T-helper 22 cell (primary cell): Measurements from ENCODE around the gene RNF144A.

Experiments used
- DNase-seq: peaks from one replicate; pipeline ENCODE4 v3.0.0-alpha.2; 2020; ENCODE audit warnings: low read depth

Gene RNF144A

GRCh38 chr2:7045601-7046590 lies 128.7 kb downstream of the RNF144A start:
- no peak for DNase-seq

GRCh38 chr2:7047661-7048060 lies 130.4 kb downstream of the RNF144A start:
- no peak for DNase-seq

GRCh38 chr2:7048762-7049294 lies 131.6 kb downstream of the RNF144A start:
- no peak for DNase-seq

- no peak for DNase-seq
Observed at GRCh38 chr2:7052404-7052803, 135.2 kb downstream of the RNF144A start.

- no peak for DNase-seq
Observed at GRCh38 chr2:7053650-7054265, 136.5 kb downstream of the RNF144A start.

- no peak for DNase-seq
Observed at GRCh38 chr2:7057865-7058400, 140.7 kb downstream of the RNF144A start.

- DNase-seq, result no peak
Observed at GRCh38 chr2:7060156-7060555, 142.9 kb downstream of the RNF144A start.

GRCh38 chr2:7060631-7061449 lies 143.6 kb downstream of the RNF144A start:
- no peak for DNase-seq

- no peak for DNase-seq
Observed at GRCh38 chr2:7061450-7061789, 144.2 kb downstream of the RNF144A start.

GRCh38 chr2:7061921-7062320 lies 144.7 kb downstream of the RNF144A start:
- no peak for DNase-seq

- DNase-seq, result no peak
Observed at GRCh38 chr2:7063789-7064188, 146.6 kb downstream of the RNF144A start.

GRCh38 chr2:7068457-7068856 lies 151.2 kb downstream of the RNF144A start:
- DNase-seq, result no peak

GRCh38 chr2:7070483-7070882 lies 153.3 kb downstream of the RNF144A start:
- no peak for DNase-seq

GRCh38 chr2:7071154-7071553 lies 153.9 kb downstream of the RNF144A start:
- DNase-seq, result no peak

- DNase-seq, result no peak
Observed at GRCh38 chr2:7071916-7072556, 154.8 kb downstream of the RNF144A start.

- no peak for DNase-seq
Observed at GRCh38 chr2:7073901-7074300, 156.7 kb downstream of the RNF144A start.

- no peak for DNase-seq
Observed at GRCh38 chr2:7075834-7076233, 158.6 kb downstream of the RNF144A start.

- DNase-seq, result no peak
Observed at GRCh38 chr2:7077660-7078267, 160.6 kb downstream of the RNF144A start.

- DNase-seq, result no peak
Observed at GRCh38 chr2:7083580-7084509, 166.6 kb downstream of the RNF144A start.

GRCh38 chr2:7084601-7085000 lies 167.4 kb downstream of the RNF144A start:
- no peak for DNase-seq
